Measurements from ENCODE around the gene LTC4S. TPM values are rescaled to one million over a fixed set of nuclear protein-coding genes. Genes with fewer than 3 reads are reported as not detected.

LTC4S gene
- total and polyA plus RNA-seq, 8 donors, result 3.3 to 21.0 (median 8.4) TPM; not detected in 1

DNA sequence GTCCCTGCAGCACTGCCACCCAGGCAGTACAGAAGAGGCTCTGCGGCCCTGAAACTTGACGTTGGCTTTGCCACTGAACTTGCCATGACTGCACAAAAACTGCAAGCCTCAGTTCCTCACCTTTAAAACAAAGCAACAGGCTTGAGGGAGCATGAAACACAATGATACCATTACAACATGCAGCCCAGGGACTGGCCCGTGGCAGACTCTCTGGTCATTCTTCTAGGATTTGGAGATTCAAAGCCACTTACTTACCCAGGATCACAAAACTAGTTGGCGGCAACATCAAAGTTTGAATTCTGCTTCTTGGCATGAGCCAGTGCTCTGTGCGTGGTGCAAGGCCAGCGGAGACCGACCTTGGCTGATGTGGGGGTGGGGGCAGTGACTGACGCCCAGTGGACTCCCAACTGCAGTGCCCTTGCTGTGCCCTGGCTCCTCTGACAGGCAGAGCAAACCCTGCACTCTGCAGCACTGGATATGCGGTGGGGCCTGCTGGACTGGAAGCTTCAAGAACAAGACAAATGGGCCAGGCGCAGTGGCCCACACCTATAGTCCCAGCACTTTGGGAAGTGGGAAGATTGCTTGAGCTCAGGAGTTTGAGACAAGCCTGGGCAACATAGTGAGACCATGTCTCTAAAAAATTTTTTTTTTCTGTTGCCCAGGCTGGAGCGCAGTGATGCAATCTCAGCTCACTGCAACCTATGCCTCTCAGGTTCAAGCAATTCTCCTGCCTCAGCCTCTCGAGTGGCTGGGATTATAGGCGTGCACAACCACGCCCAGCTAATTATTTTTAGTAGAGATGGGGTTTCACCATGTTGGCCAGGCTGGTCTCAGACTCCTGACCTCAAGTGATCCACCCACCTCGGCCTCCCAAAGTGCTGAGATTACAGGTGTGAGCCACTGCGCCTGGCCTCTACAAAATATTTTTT lies 45.8 kb downstream of the LTC4S start:
- intact Hi-C loops (cut with DNase I; ENCODE audit: low total_unique reads), result no loop called here
- Histone ChIP-seq H3K9me3 (no peaks in the 10 kb centered on the region), H3K4me1 (peaks cover 7 to 26% (median 16%) of the 10 kb centered on the region in 4 donors), H3K27me3 (no peaks in the 10 kb centered on the region), H3K36me3 (peaks cover 41 to 97% (median 82%) of the 10 kb centered on the region in 4 donors), H3K4me3 (no peak overlapping the region), H3K27ac (peak overlapping the region in 1 of 5 donors; percentile 4)
- TF ChIP-seq POLR2AphosphoS5 (IDR thresholded peaks at IDR 0.05) (peak in 1 of 3 donors; percentile 12), POLR2A (IDR thresholded peaks at IDR 0.05) (no peak)
- peak in 1 of 2 donors; percentile 51 for DNase-seq
- 60 to 81% (median 72%) methylated on average over 16 of the region's 16 CpGs for WGBS, 5 donors

DNA sequence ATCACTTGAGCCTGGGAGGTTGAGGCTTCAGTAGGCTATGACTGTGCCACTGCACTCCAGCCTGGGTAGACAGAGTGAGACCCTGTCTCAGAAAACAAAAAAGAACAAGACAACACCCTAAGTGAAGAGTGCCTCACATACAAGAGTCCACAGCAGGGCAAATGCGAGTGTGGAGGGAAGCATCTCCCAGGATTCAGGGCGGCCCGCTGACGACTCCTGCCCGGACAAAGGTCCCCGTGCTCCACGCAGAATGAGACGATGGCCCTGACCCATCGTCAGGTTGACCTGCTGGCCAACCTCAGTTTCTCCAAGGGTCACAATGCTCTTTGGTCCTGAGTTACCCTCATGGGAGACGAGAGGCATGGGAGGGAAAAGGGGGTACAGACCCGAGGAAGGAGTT lies 46.5 kb downstream of the LTC4S start:
- no peak for TF ChIP-seq EP300 (IDR thresholded peaks at IDR 0.05)
- TF ChIP-seq, protein P1, sequence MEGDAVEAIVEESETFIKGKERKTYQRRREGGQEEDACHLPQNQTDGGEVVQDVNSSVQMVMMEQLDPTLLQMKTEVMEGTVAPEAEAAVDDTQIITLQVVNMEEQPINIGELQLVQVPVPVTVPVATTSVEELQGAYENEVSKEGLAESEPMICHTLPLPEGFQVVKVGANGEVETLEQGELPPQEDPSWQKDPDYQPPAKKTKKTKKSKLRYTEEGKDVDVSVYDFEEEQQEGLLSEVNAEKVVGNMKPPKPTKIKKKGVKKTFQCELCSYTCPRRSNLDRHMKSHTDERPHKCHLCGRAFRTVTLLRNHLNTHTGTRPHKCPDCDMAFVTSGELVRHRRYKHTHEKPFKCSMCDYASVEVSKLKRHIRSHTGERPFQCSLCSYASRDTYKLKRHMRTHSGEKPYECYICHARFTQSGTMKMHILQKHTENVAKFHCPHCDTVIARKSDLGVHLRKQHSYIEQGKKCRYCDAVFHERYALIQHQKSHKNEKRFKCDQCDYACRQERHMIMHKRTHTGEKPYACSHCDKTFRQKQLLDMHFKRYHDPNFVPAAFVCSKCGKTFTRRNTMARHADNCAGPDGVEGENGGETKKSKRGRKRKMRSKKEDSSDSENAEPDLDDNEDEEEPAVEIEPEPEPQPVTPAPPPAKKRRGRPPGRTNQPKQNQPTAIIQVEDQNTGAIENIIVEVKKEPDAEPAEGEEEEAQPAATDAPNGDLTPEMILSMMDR (IDR thresholded peaks at IDR 0.05), result no peak
- Histone ChIP-seq H3K4me1 (peaks cover 7 to 25% (median 16%) of the 10 kb centered on the region in 4 donors), H3K36me3 (peaks cover 40 to 97% (median 77%) of the 10 kb centered on the region in 4 donors), H3K9me3 (no peaks in the 10 kb centered on the region), H3K27me3 (no peaks in the 10 kb centered on the region), H3K27ac (peak overlapping the region in 1 of 5 donors; percentile 4), H3K4me3 (no peak overlapping the region)
- no peak for DNase-seq
- intact Hi-C loops (cut with DNase I; ENCODE audit: low total_unique reads), result no loop called here
- WGBS, 5 donors, result 85 to 92% (median 91%) methylated on average over 11 of the region's 11 CpGs

DNA sequence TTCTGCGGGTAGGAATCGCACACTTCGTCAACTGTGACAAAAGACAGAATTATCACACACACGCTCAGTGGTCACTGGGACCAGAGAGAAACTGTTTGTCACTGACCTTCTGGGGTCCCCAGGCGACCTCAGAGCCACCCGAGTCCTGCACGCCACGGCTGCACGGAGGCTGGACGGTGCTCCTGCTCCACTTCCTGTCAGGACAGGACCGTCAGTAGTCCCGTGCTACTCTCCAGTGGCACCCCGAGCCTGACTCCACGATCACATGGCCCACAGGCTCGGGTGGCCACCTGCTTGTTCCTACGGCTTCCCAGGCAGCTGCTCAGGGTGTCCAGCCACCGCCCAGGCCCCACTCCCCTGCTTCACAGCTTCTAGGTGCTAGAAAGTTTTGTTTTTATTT lies 47.0 kb downstream of the LTC4S start:
- H3K4me1 ChIP-seq, result peaks cover 7 to 21% (median 16%) of the 10 kb centered on the region in 4 donors
- H3K36me3 ChIP-seq, result peaks cover 35 to 97% (median 76%) of the 10 kb centered on the region in 4 donors
- 80 to 91% (median 84%) methylated on average over 16 to 17 of the region's 17 CpGs for WGBS, 5 donors
- no peaks in the 10 kb centered on the region for H3K9me3 ChIP-seq
- no peak overlapping the region for H3K4me3 ChIP-seq
- intact Hi-C loops (cut with DNase I; ENCODE audit: low total_unique reads), result no loop called here
- no peak overlapping the region for H3K27ac ChIP-seq
- no peak for DNase-seq
- TF ChIP-seq POLR2AphosphoS5 (IDR thresholded peaks at IDR 0.05), result no peak
- TF ChIP-seq, protein P1 (IDR thresholded peaks at IDR 0.05), result no peak
- no peak for TF ChIP-seq EP300 (IDR thresholded peaks at IDR 0.05)
- TF ChIP-seq POLR2A (IDR thresholded peaks at IDR 0.05), result no peak
- H3K27me3 ChIP-seq, result no peaks in the 10 kb centered on the region

DNA sequence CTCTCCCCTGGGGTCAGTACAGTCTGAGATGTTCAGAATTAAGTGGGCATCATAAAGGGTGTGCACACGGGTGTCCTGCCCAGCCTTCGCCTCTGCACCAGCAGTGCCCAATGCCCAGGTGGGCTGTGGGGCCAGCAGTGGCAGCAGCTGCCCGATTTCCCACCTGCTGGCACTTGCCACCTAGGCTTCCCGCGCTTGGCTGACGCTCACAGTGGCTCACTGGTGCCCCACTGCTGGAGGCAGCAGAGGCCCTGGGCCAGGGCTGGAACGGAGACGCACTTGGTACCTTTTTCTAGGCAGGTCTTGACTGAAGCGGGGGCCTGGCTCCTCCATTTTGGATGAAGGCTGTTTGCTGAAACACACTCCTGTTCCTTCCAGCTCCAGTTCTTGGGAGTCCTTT lies 47.8 kb downstream of the LTC4S start:
- intact Hi-C loops (cut with DNase I; ENCODE audit: low total_unique reads), result no loop called here
- TF ChIP-seq POLR2AphosphoS5 (IDR thresholded peaks at IDR 0.05), result no peak
- TF ChIP-seq, protein P1 (IDR thresholded peaks at IDR 0.05), result no peak
- TF ChIP-seq POLR2A (IDR thresholded peaks at IDR 0.05), result no peak
- no peak for TF ChIP-seq EP300 (IDR thresholded peaks at IDR 0.05)
- WGBS, 5 donors, result 89 to 95% (median 94%) methylated on average over 9 of the region's 9 CpGs
- Histone ChIP-seq H3K36me3 (peaks cover 27 to 97% (median 76%) of the 10 kb centered on the region in 4 donors), H3K4me1 (peaks cover under 1 to 12% (median 7%) of the 10 kb centered on the region in 4 donors), H3K4me3 (no peak overlapping the region), H3K9me3 (no peaks in the 10 kb centered on the region), H3K27ac (no peak overlapping the region), H3K27me3 (no peaks in the 10 kb centered on the region)
- DNase-seq, result no peak

Small RNAs within 50 kb of the gene (small RNA-seq; reads per million reads assigned to genes)
- 0 to 0.46 (median 0.03) reads per million in 4 donors for gene MIR1229

Other genes starting within 250 kb of the LTC4S start
- gene RUFY1, start 243.4 kb upstream of the LTC4S start, total RNA-seq, result 100 to 1,000 TPM in 2 of 5 donors, 10 to 100 TPM in 3; 36.7 to 128 (median 55.6) TPM
- 10 to 100 TPM; 26.0 to 31.7 (median 30.7) TPM for gene RUFY1, start 243.4 kb upstream of the LTC4S start, polyA plus RNA-seq
- 1,000 to 10,000 TPM in 1 of 5 donors, 100 to 1,000 TPM in 4; 468 to 1,215 (median 732) TPM for gene HNRNPH1, start 170.3 kb upstream of the LTC4S start, total RNA-seq
- 100 to 1,000 TPM in 2 of 3 donors, 10 to 100 TPM in 1; 87.5 to 193 (median 106) TPM for gene HNRNPH1, start 170.3 kb upstream of the LTC4S start, polyA plus RNA-seq
- gene CBY3, start 113.0 kb upstream of the LTC4S start, total RNA-seq, result not detected
- gene CBY3, start 113.0 kb upstream of the LTC4S start, polyA plus RNA-seq, result under 1 TPM in 1 of 3 donors, not detected in 2; 0.15 TPM
- 100 to 1,000 TPM; 142 to 638 (median 342) TPM for gene CANX, start 95.0 kb upstream of the LTC4S start, total RNA-seq
- gene CANX, start 95.0 kb upstream of the LTC4S start, polyA plus RNA-seq, result 100 to 1,000 TPM in 1 of 3 donors, 10 to 100 TPM in 2; 81.7 to 100 (median 86.4) TPM
- 10 to 100 TPM; 11.1 to 26.8 (median 16.0) TPM for gene MAML1, start 61.2 kb upstream of the LTC4S start, total RNA-seq
- gene MAML1, start 61.2 kb upstream of the LTC4S start, polyA plus RNA-seq, result 1 to 10 TPM; 5.8 to 7.4 (median 6.1) TPM
- 100 to 1,000 TPM; 149 to 617 (median 206) TPM for gene MGAT4B, start 12.9 kb downstream of the LTC4S start, total RNA-seq
- gene MGAT4B, start 12.9 kb downstream of the LTC4S start, polyA plus RNA-seq, result 100 to 1,000 TPM in 2 of 3 donors, 10 to 100 TPM in 1; 85.0 to 115 (median 101) TPM
- 100 to 1,000 TPM; 163 to 693 (median 508) TPM for gene SQSTM1, start 26.9 kb downstream of the LTC4S start, total RNA-seq
- gene SQSTM1, start 26.9 kb downstream of the LTC4S start, polyA plus RNA-seq, result 100 to 1,000 TPM; 166 to 251 (median 213) TPM
- 10 to 100 TPM in 4 of 5 donors, 1 to 10 TPM in 1; 8.0 to 46.0 (median 27.0) TPM for gene MRNIP, start 64.8 kb downstream of the LTC4S start, total RNA-seq
- 10 to 100 TPM; 15.1 to 31.1 (median 27.2) TPM for gene MRNIP, start 64.8 kb downstream of the LTC4S start, polyA plus RNA-seq
- 100 to 1,000 TPM in 2 of 5 donors, 10 to 100 TPM in 3; 52.0 to 260 (median 87.5) TPM for gene TBC1D9B, start 113.9 kb downstream of the LTC4S start, total RNA-seq
- gene TBC1D9B, start 113.9 kb downstream of the LTC4S start, polyA plus RNA-seq, result 10 to 100 TPM; 29.9 to 44.5 (median 42.1) TPM

Data from stomach (tissue), 9 donors.